UCSD-AML1 (cell line): ENCODE data around the gene DCUN1D3.
A peak's percentile ranks its signal among the peaks of the same experiment; 100 is the strongest.
"Not testable (repeated sequence)": the region's sequence is repeated elsewhere in the genome, so short reads cannot be mapped to it uniquely, and the experiment has no call there.

Experiments used
- DNase-seq: peaks from one replicate; lab custom pipeline; 2025; ENCODE audit not compliant: unreplicated experiment; lab: John Stamatoyannopoulos, UW

DCUN1D3 gene

DNA sequence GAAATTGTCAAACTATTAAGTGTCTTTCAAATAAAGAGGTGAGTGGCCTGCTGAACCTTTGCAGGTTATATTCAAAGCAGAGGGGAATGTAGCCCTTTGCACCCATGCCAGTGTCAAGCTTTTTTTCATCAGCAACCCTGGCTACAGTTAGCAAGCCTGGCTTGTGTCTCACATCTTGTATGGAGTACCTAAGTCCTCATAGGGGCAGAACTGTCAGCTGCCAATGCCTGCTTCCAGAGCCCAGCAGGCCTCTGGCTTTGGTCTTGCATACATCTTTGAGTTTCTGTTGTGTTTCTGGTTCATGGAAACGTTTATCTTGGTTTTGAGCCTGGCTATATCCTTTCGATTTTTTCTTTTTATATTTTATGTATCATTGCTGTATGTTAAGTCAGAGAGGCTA, 67.1 kb downstream of the DCUN1D3 start:
- no peak for DNase-seq

- no peak for DNase-seq
These were observed 69.8 kb downstream of the DCUN1D3 start for GRCh38 chr16:20830372-20830771.

DNA sequence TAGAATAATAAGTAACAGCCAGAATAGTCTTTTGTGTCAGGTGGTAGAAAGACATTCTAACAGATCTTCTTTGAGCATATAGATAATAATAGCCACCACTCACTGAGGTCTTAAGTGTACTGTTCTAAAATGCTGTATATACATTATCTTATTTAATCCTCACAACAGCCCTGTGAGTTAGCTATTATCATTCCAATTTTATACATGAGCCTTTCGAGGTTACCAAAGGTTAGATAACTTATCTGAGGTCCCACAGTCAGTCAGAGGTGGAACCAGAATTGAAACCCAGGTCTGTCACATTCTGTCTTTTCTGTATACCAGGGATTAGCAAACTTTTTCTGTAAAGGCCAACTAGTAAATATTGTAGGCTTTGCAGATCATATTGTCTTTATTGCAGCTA, 70.6 kb downstream of the DCUN1D3 start:
- no peak for DNase-seq

- DNase-seq = no peak
These were observed 74.1 kb downstream of the DCUN1D3 start for GRCh38 chr16:20826039-20826566.

GRCh38 chr16:20822521-20823325, 77.4 kb downstream of the DCUN1D3 start:
- no peak for DNase-seq

DNA sequence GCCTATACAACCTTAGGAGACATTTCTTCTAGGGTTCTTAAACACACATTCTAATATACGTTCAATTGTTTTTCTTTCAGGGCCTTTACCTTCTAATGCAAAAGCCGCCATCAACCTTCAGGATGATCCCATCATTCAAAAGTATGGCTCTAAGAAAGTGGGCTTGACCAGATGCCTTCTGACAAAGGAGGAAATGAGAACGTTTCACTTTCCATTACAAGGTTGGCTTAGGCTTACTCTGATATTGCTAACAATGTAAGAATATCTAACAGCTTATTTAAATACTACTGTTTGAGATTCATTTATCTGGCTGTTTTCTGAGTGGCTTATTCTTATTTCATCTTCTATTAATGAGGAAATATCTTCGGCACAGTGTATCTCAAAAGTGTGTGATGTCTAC, 78.5 kb downstream of the DCUN1D3 start:
- DNase-seq = no peak

DNA sequence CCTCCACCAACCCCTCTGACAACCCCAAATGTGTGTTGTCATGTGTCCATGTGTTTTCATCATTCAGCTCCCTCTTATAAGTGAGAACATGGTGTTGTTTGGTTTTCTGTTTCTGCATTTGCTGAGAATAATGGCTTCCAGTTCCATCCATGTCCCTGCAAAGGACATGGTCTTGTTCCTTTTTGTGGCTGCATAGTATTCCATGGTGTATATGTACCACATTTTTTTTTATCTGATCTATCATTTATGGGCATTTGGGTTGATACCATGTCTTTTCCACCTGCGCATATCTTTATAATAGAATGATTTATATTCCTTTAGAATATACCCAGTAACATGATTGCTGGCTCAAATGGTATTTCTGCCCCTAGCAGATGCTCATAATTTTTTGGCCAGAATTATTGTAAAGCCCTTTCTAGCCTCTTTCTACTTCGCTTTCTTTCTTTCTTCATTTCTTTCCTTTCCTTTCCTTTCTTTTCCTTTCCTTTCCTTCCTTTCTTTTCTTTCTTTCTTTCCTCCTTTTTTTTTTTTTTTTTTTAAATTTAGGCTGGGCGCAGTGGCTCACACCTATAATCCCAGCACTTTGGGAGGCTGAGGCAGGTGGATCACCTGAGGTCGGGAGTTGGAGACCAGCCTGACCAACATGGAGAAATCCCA, 81.1 kb downstream of the DCUN1D3 start:
- no peak for DNase-seq

GRCh38 chr16:20814784-20815183, 85.4 kb downstream of the DCUN1D3 start:
- no peak for DNase-seq

DNA sequence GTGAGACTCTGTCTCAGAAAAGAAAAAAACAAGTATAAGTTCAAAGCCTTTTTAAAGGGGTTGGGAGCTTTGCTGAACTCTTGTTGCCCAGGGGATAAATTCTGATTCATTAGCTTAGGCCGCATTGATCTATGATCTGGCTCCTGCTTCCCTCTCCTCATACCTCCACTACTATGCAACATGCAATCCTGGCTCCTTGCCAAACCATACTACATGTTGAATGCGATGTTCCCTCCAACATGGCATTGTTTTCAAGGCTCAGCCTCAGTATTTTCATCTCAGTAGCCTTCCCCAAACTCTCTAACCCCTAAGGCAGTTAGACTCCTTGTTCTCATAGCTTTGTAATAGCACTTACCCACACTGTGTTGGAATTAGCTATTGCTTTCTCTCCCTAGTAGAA, 87.6 kb downstream of the DCUN1D3 start:
- DNase-seq = no peak

GRCh38 chr16:20811889-20812439, 88.2 kb downstream of the DCUN1D3 start:
- DNase-seq = no peak

DNA sequence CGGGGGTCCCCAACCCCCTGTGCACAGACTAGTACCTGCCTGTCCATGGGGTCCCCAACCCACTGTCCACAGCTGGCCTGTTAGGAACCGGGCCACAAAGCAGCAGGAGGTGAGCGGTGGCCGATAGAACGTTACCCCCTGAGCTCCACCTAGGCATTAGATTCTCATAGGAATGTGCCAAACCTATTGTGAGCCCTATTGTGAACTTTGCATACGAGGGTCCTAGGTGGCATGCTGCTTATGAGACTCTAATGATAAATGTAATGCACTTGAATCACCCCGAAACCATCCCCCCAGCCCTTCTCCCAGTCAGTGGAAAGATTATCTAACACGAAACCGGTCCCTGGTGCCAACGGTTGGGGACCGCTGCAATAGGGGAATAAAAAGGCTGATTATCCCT, 92.3 kb downstream of the DCUN1D3 start:
- DNase-seq = no peak

DNA sequence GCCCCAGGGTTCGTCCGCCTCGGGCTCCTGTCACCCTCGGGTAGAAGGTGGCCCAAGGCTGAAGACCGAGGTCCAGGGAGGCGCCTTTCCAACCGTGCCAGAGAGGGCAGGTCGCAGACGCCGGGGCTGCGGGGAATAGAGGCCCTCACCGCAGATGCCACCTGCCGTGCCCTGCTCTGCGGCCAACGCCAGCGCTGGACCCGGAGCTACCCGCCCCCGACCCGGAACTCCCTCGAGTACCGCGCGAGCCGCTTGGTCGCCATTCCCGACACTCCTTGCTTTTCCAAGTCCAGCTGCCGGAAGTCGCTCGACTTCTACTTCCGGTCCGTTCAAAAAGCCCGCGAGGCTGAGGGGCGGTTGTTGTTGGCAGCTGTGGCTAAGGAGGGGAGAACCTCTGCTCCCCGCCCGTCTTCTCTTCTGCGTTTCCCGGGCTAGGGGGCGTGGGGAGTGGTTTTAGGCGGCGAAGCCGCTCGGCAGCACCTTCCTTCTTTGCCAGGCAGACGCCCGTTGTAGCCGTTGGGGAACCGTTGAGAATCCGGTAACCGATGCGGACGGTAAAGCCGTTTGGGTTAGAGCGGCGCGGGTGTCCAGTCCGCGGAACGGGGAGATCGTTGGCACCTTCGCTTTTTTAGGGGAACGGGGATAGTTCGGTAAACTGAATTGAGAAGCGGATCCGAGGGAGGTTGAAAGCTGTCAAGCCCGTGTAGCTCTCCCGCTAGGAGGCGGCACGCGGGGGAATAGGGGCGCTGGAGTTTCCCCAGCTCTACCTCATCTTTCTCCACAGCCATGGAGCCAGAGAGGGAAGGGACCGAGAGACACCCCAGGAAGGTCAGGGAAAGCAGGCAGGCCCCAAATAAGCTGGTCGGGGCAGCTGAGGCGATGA, 93.7 kb downstream of the DCUN1D3 start, which contains the start of the genes ERI2 and REXO5:
Gene ERI2 (minus strand): TSS at position 305 of the 883 bp plus-strand sequence. CDS start 42 bp downstream, at position 263.
Gene REXO5 (plus strand): TSS at position 360 of the 883 bp plus-strand sequence. CDS start 427 bp downstream, at position 787.
- peak; percentile 94 for DNase-seq

- DNase-seq = not testable (repeated sequence)
These were observed 94.4 kb downstream of the DCUN1D3 start for GRCh38 chr16:20805684-20806167.
